Duodenal mucosa (tissue), 2 donors: Measurements from ENCODE around the gene VAPA.

Experiments
- H3K27ac ChIP-seq: one replicate; pipeline ENCODE4 v1.7.0; 2013; ENCODE audit warnings: low read depth, low read length
- H3K27me3 ChIP-seq, 2 donors: one replicate each; pipeline ENCODE4 v1.7.0; 2013; ENCODE audit warnings: low read length in 2 of 2, control low read depth in 1 of 2; ENCODE audit not compliant: insufficient read depth in 2 of 2, control insufficient read depth in 1 of 2
- H3K36me3 ChIP-seq, 2 donors: one replicate each; pipeline ENCODE4 v1.7.0; 2013; ENCODE audit warnings: low read length in 2 of 2, control low read depth in 1 of 2; ENCODE audit not compliant: insufficient read depth in 2 of 2, control insufficient read depth in 1 of 2
- H3K4me1 ChIP-seq, 2 donors: one replicate each; pipeline ENCODE4 v1.7.0; 2013; ENCODE audit warnings: low read length in 2 of 2, control low read depth in 1 of 2; ENCODE audit not compliant: insufficient read depth in 2 of 2, control insufficient read depth in 1 of 2
- H3K4me3 ChIP-seq, 2 donors: one replicate each; pipeline ENCODE4 v1.7.0; 2013; ENCODE audit warnings: low read length in 2 of 2, low read depth in 1 of 2
- H3K9ac ChIP-seq, 2 donors: one replicate each; pipeline ENCODE4 v1.7.0; 2013; ENCODE audit warnings: low read length in 2 of 2, low read depth in 1 of 2
- H3K9me3 ChIP-seq, 2 donors: one replicate each; pipeline ENCODE4 v1.7.0; 2013; ENCODE audit warnings: low read length in 2 of 2, control low read depth in 1 of 2; ENCODE audit not compliant: control insufficient read depth in 1 of 2

The VAPA gene

GRCh38 chr18:9931146-9931545, 17.3 kb downstream of the VAPA start:
- H3K36me3 ChIP-seq, result peaks cover 8 to 12% of the 10 kb centered on the region in 2 donors
- H3K27ac ChIP-seq, result no peak overlapping the region
- H3K9me3 ChIP-seq, result no peaks in the 10 kb centered on the region
- no peak overlapping the region for H3K9ac ChIP-seq
- no peaks in the 10 kb centered on the region for H3K27me3 ChIP-seq
- peaks cover 11 to 19% of the 10 kb centered on the region in 2 donors for H3K4me1 ChIP-seq
- H3K4me3 ChIP-seq, result no peak overlapping the region

DNA sequence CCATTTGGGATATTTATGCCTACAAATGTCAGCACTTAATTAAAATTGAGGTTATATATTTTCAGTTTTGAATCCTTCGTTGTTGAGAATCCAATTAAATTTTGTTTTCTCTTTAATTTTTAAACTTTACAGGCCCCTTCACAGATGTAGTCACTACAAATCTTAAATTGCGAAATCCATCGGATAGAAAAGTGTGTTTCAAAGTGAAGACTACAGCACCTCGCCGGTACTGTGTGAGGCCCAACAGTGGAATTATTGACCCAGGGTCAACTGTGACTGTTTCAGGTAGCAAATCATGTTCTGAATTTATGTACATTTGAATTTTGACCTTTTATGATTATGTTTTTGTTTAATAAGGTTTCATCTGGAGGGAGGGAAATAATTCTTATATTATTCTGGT, 17.9 kb downstream of the VAPA start:
- peaks cover 5 to 14% of the 10 kb centered on the region in 2 donors for H3K4me1 ChIP-seq
- H3K27me3 ChIP-seq, result no peaks in the 10 kb centered on the region
- H3K36me3 ChIP-seq, result peaks cover 8 to 16% of the 10 kb centered on the region in 2 donors
- no peak overlapping the region for H3K9ac ChIP-seq
- H3K27ac ChIP-seq, result no peak overlapping the region
- H3K9me3 ChIP-seq, result no peaks in the 10 kb centered on the region
- H3K4me3 ChIP-seq, result no peak overlapping the region

- Histone ChIP-seq H3K36me3 (peaks cover 19 to 32% of the 10 kb centered on the region in 2 donors), H3K9ac (no peak overlapping the region), H3K27ac (no peak overlapping the region)
Measured at GRCh38 chr18:9933865-9934264, 20.0 kb downstream of the VAPA start.

DNA sequence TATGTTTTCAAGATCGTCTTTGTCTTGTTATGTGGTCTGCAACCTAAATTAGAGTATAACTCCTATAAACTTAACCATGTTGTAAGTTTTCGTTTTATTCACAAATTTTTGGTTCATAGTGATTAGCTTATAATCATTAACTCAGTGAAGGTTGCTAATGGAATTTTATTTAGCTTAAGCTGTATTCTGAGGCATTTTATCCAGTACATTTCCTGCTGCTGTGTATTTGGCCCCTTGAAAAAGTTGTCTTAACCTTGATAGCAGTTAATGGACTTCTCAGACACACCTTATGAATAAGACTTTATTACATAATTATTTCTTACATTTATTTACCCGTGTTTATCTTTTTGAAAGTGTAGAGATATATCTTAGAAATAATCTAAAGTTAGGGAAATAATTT, 20.5 kb downstream of the VAPA start:
- no peaks in the 10 kb centered on the region for H3K9me3 ChIP-seq
- no peak overlapping the region for H3K4me3 ChIP-seq
- H3K27ac ChIP-seq, result no peak overlapping the region
- H3K4me1 ChIP-seq, result peaks cover 2 to 10% of the 10 kb centered on the region in 2 donors
- H3K9ac ChIP-seq, result no peak overlapping the region
- H3K36me3 ChIP-seq, result peaks cover 19 to 33% of the 10 kb centered on the region in 2 donors
- no peaks in the 10 kb centered on the region for H3K27me3 ChIP-seq

More at GRCh38 chr18:9933865-9934264, 20.0 kb downstream of the VAPA start:
- no peaks in the 10 kb centered on the region for H3K27me3 ChIP-seq
- H3K4me1 ChIP-seq, result peaks cover 2 to 10% of the 10 kb centered on the region in 2 donors
- no peak overlapping the region for H3K4me3 ChIP-seq
- H3K9me3 ChIP-seq, result no peaks in the 10 kb centered on the region

GRCh38 chr18:9941103-9941502, 27.3 kb downstream of the VAPA start:
- Histone ChIP-seq H3K27me3 (no peaks in the 10 kb centered on the region), H3K27ac (no peak overlapping the region), H3K4me1 (no peaks in the 10 kb centered on the region), H3K9me3 (no peaks in the 10 kb centered on the region), H3K4me3 (no peak overlapping the region), H3K9ac (no peak overlapping the region), H3K36me3 (peaks cover 20 to 46% of the 10 kb centered on the region in 2 donors)

GRCh38 chr18:9941660-9942059, 27.8 kb downstream of the VAPA start:
- Histone ChIP-seq H3K36me3 (peaks cover 20 to 47% of the 10 kb centered on the region in 2 donors), H3K9ac (no peak overlapping the region), H3K4me3 (no peak overlapping the region), H3K27me3 (no peaks in the 10 kb centered on the region), H3K27ac (no peak overlapping the region), H3K9me3 (no peaks in the 10 kb centered on the region), H3K4me1 (no peaks in the 10 kb centered on the region)

DNA sequence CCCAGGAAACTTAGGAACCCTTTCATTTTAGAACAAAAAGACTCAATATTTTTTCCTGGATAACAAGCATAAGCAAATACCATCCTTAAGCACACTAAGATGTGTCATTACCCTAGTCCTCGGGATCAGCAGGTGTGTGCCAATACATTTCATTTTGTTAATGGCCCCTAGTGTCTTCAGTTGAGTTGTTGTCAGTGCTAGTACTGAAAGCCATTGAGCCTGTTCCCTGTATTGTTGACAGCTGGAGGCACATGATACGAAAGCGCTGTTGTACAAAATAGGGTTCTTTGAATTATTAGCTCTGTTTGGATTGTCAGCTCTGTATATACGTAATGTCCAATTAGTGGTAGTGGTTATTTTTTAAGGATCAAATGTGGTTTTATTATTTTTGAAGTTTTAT, 29.5 kb downstream of the VAPA start:
- Histone ChIP-seq H3K4me1 (no peaks in the 10 kb centered on the region), H3K4me3 (no peak overlapping the region), H3K9ac (no peak overlapping the region), H3K27me3 (no peaks in the 10 kb centered on the region), H3K9me3 (no peaks in the 10 kb centered on the region), H3K36me3 (peaks cover 11 to 44% of the 10 kb centered on the region in 2 donors), H3K27ac (no peak overlapping the region)

GRCh38 chr18:9944805-9945204, 31.0 kb downstream of the VAPA start:
- H3K4me3 ChIP-seq, result no peak overlapping the region
- H3K4me1 ChIP-seq, result no peaks in the 10 kb centered on the region
- H3K27me3 ChIP-seq, result no peaks in the 10 kb centered on the region
- H3K36me3 ChIP-seq, result peaks cover 9 to 37% of the 10 kb centered on the region in 2 donors
- H3K9ac ChIP-seq, result no peak overlapping the region
- no peak overlapping the region for H3K27ac ChIP-seq
- no peaks in the 10 kb centered on the region for H3K9me3 ChIP-seq

DNA sequence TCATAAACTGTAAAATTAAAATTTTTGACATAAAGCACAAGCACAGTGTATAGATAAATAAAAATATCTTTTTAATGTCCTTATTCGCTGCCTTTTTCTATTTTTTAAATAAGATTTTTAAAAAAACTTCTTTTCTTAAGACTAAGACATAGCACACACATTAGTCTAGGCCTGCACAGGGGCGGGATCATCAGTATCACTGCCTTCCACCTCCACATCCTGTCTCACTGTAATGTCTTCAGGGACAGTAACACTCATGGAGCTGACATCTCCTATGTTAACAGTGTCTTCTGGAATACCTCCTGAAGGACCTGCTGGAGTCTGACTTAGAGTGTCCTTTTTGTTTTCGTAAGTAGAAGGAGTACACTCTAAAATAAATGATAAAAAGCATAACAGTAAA, 33.0 kb downstream of the VAPA start:
- Histone ChIP-seq H3K9me3 (no peaks in the 10 kb centered on the region), H3K9ac (no peak overlapping the region), H3K4me3 (no peak overlapping the region), H3K27me3 (no peaks in the 10 kb centered on the region), H3K27ac (no peak overlapping the region), H3K36me3 (peaks cover 12 to 48% of the 10 kb centered on the region in 2 donors), H3K4me1 (no peaks in the 10 kb centered on the region)

DNA sequence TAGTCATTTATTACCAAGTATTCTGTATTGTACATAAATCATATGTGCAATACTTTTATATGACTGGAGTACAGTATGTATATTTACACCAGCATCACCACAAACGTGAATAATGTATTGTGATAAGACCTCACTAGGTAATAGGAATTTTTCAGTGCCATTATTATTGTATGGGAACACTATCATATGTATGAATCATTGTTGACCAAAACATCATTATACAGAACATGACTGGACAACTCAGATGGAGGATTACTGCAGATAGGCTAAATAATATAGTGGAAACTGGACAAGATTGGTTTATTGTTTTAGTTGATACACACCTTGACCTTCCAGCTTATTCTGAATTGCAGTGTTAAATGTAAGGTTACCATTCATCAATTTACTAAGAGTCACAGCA, 33.4 kb downstream of the VAPA start:
- Histone ChIP-seq H3K9ac (no peak overlapping the region), H3K4me1 (no peaks in the 10 kb centered on the region), H3K27me3 (no peaks in the 10 kb centered on the region), H3K9me3 (no peaks in the 10 kb centered on the region), H3K36me3 (peaks cover 15 to 49% of the 10 kb centered on the region in 2 donors), H3K4me3 (no peak overlapping the region), H3K27ac (no peak overlapping the region)

- no peak overlapping the region for H3K4me3 ChIP-seq
- H3K27ac ChIP-seq, result no peak overlapping the region
- H3K36me3 ChIP-seq, result peaks cover 29 to 62% of the 10 kb centered on the region in 2 donors
- no peaks in the 10 kb centered on the region for H3K9me3 ChIP-seq
- no peaks in the 10 kb centered on the region for H3K4me1 ChIP-seq
- no peak overlapping the region for H3K9ac ChIP-seq
- H3K27me3 ChIP-seq, result no peaks in the 10 kb centered on the region
Measured at GRCh38 chr18:9949315-9949714, 35.5 kb downstream of the VAPA start.
